Neuron (in vitro differentiated cells): ENCODE measurements around the gene MXRA7.
"Not testable (repeated sequence)": the region's sequence is repeated elsewhere in the genome, so short reads cannot be mapped to it uniquely, and the experiment has no call there.

ENCODE experiments used
- H2AFZ ChIP-seq: one replicate; pipeline ENCODE4 v1.6.1; 2013; ENCODE audit warnings: low read depth, mild to moderate bottlenecking, inconsistent platforms, low read length, moderate library complexity
- H3K27me3 ChIP-seq: one replicate; pipeline ENCODE4 v1.6.1; 2013; ENCODE audit warnings: low read length; ENCODE audit not compliant: insufficient read depth
- H3K36me3 ChIP-seq: one replicate; pipeline ENCODE4 v1.6.1; 2013; ENCODE audit warnings: low read length; ENCODE audit not compliant: insufficient read depth
- H3K4me1 ChIP-seq: one replicate; pipeline ENCODE4 v1.6.1; 2013; ENCODE audit warnings: low read length; ENCODE audit not compliant: insufficient read depth
- H3K4me3 ChIP-seq: 2 replicates; pipeline ENCODE4 v1.5.1; 2013; ENCODE audit warnings: mild to moderate bottlenecking, low read length, moderate library complexity
- H3K9me3 ChIP-seq: one replicate; pipeline ENCODE4 v1.6.1; 2013; ENCODE audit warnings: low read length

MXRA7 gene

GRCh38 chr17:76716839-76717215 lies 6.1 kb upstream of the MXRA7 start:
- H3K4me3 ChIP-seq: no peak overlapping the region
- no peaks in the 10 kb centered on the region for H3K9me3 ChIP-seq
- no peaks in the 10 kb centered on the region for H3K4me1 ChIP-seq
- no peak overlapping the region for H2AFZ ChIP-seq
- no peaks in the 10 kb centered on the region for H3K27me3 ChIP-seq
- H3K36me3 ChIP-seq: peaks cover 56% of the 10 kb centered on the region

GRCh38 chr17:76716146-76716838 lies 5.5 kb upstream of the MXRA7 start:
- peaks cover 50% of the 10 kb centered on the region for H3K36me3 ChIP-seq
- peaks cover 3% of the 10 kb centered on the region for H3K4me1 ChIP-seq
- H3K4me3 ChIP-seq: no peak overlapping the region
- no peaks in the 10 kb centered on the region for H3K27me3 ChIP-seq
- H3K9me3 ChIP-seq: no peaks in the 10 kb centered on the region
- H2AFZ ChIP-seq: no peak overlapping the region

- H3K36me3 ChIP-seq: peaks cover 42% of the 10 kb centered on the region
Measured at GRCh38 chr17:76715496-76715830, 4.7 kb upstream of the MXRA7 start.

GRCh38 chr17:76714822-76715495 lies 4.2 kb upstream of the MXRA7 start:
- no peaks in the 10 kb centered on the region for H3K9me3 ChIP-seq
- no peak overlapping the region for H2AFZ ChIP-seq
- H3K4me1 ChIP-seq: peaks cover 6% of the 10 kb centered on the region
- no peak overlapping the region for H3K4me3 ChIP-seq
- peaks cover 37% of the 10 kb centered on the region for H3K36me3 ChIP-seq
- H3K27me3 ChIP-seq: no peaks in the 10 kb centered on the region

More at GRCh38 chr17:76715496-76715830, 4.7 kb upstream of the MXRA7 start:
- no peaks in the 10 kb centered on the region for H3K27me3 ChIP-seq
- peaks cover 6% of the 10 kb centered on the region for H3K4me1 ChIP-seq
- no peak overlapping the region for H2AFZ ChIP-seq
- H3K4me3 ChIP-seq: no peak overlapping the region
- H3K9me3 ChIP-seq: no peaks in the 10 kb centered on the region

GRCh38 chr17:76714336-76714735 lies 3.6 kb upstream of the MXRA7 start:
- no peaks in the 10 kb centered on the region for H3K9me3 ChIP-seq
- H3K27me3 ChIP-seq: no peaks in the 10 kb centered on the region
- peaks cover 13% of the 10 kb centered on the region for H3K4me1 ChIP-seq
- no peak overlapping the region for H2AFZ ChIP-seq
- H3K36me3 ChIP-seq: peaks cover 31% of the 10 kb centered on the region
- no peak overlapping the region for H3K4me3 ChIP-seq

GRCh38 chr17:76713765-76714164 lies 3.0 kb upstream of the MXRA7 start:
- Histone ChIP-seq H3K4me3 (no peak overlapping the region), H3K9me3 (no peaks in the 10 kb centered on the region), H3K27me3 (no peaks in the 10 kb centered on the region), H2AFZ (no peak overlapping the region), H3K4me1 (peaks cover 18% of the 10 kb centered on the region), H3K36me3 (peaks cover 26% of the 10 kb centered on the region)

- Histone ChIP-seq H3K4me1 (peaks cover 30% of the 10 kb centered on the region), H3K36me3 (peaks cover 13% of the 10 kb centered on the region)
- H3K27me3 ChIP-seq, H3K9me3 ChIP-seq, H2AFZ ChIP-seq, H3K4me3 ChIP-seq: not testable (repeated sequence)
Measured at GRCh38 chr17:76712321-76712720, 1.6 kb upstream of the MXRA7 start.

- H3K27me3 ChIP-seq, H3K36me3 ChIP-seq, H3K9me3 ChIP-seq: not testable (repeated sequence)
- Histone ChIP-seq H2AFZ (peak overlapping the region; percentile 74), H3K4me1 (peaks cover 30% of the 10 kb centered on the region), H3K4me3 (peak overlapping the region; percentile 83)
Measured at GRCh38 chr17:76709951-76710862, 558 bp downstream of the MXRA7 start.

GRCh38 chr17:76709077-76709950 lies 1.5 kb downstream of the MXRA7 start:
- peaks cover 2% of the 10 kb centered on the region for H3K9me3 ChIP-seq
- peaks cover 30% of the 10 kb centered on the region for H3K4me1 ChIP-seq
- H3K4me3 ChIP-seq: peak overlapping the region; percentile 83
- H2AFZ ChIP-seq: peak overlapping the region; percentile 74
- no peaks in the 10 kb centered on the region for H3K27me3 ChIP-seq
- no peaks in the 10 kb centered on the region for H3K36me3 ChIP-seq

- H3K27me3 ChIP-seq: no peaks in the 10 kb centered on the region
- no peak overlapping the region for H2AFZ ChIP-seq
- no peak overlapping the region for H3K4me3 ChIP-seq
- H3K9me3 ChIP-seq: peaks cover 2% of the 10 kb centered on the region
- no peaks in the 10 kb centered on the region for H3K36me3 ChIP-seq
- peaks cover 30% of the 10 kb centered on the region for H3K4me1 ChIP-seq
Measured at GRCh38 chr17:76707985-76708807, 2.6 kb downstream of the MXRA7 start.

- Histone ChIP-seq H3K4me3 (no peak overlapping the region), H3K36me3 (no peaks in the 10 kb centered on the region), H3K27me3 (no peaks in the 10 kb centered on the region), H2AFZ (no peak overlapping the region), H3K4me1 (peaks cover 34% of the 10 kb centered on the region), H3K9me3 (peaks cover 2% of the 10 kb centered on the region)
Measured at GRCh38 chr17:76706817-76707216, 3.9 kb downstream of the MXRA7 start.

- H3K4me1 ChIP-seq: peaks cover 45% of the 10 kb centered on the region
- H3K4me3 ChIP-seq: no peak overlapping the region
- H3K27me3 ChIP-seq: no peaks in the 10 kb centered on the region
- H3K36me3 ChIP-seq: no peaks in the 10 kb centered on the region
- peaks cover 2% of the 10 kb centered on the region for H3K9me3 ChIP-seq
- H2AFZ ChIP-seq: no peak overlapping the region
Measured at GRCh38 chr17:76704805-76705204, 6.0 kb downstream of the MXRA7 start.
